C4-2B (cell line): ENCODE data around the gene FOXD2.

Experiments
- H3K27ac ChIP-seq: fragments of 450-650 bp; 2 replicates; pipeline ENCODE4 v1.5.1; 2017
- ZFX ChIP-seq: fragments of 450-650 bp; IDR thresholded peaks from 2 replicates; pipeline ENCODE4 v1.6.1; 2017
- TF ChIP-seq, protein P1 (sequence below): fragments of 450-650 bp; conservative IDR thresholded peaks from 2 replicates; pipeline ENCODE4 v1.5.1; 2017; ENCODE audit warnings: mild to moderate bottlenecking

Gene FOXD2

GRCh38 chr1:47407481-47407880 lies 30.4 kb upstream of the FOXD2 start:
- no peak overlapping the region for H3K27ac ChIP-seq
- TF ChIP-seq, protein P1, sequence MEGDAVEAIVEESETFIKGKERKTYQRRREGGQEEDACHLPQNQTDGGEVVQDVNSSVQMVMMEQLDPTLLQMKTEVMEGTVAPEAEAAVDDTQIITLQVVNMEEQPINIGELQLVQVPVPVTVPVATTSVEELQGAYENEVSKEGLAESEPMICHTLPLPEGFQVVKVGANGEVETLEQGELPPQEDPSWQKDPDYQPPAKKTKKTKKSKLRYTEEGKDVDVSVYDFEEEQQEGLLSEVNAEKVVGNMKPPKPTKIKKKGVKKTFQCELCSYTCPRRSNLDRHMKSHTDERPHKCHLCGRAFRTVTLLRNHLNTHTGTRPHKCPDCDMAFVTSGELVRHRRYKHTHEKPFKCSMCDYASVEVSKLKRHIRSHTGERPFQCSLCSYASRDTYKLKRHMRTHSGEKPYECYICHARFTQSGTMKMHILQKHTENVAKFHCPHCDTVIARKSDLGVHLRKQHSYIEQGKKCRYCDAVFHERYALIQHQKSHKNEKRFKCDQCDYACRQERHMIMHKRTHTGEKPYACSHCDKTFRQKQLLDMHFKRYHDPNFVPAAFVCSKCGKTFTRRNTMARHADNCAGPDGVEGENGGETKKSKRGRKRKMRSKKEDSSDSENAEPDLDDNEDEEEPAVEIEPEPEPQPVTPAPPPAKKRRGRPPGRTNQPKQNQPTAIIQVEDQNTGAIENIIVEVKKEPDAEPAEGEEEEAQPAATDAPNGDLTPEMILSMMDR, result no peak
- no peak for TF ChIP-seq ZFX

DNA sequence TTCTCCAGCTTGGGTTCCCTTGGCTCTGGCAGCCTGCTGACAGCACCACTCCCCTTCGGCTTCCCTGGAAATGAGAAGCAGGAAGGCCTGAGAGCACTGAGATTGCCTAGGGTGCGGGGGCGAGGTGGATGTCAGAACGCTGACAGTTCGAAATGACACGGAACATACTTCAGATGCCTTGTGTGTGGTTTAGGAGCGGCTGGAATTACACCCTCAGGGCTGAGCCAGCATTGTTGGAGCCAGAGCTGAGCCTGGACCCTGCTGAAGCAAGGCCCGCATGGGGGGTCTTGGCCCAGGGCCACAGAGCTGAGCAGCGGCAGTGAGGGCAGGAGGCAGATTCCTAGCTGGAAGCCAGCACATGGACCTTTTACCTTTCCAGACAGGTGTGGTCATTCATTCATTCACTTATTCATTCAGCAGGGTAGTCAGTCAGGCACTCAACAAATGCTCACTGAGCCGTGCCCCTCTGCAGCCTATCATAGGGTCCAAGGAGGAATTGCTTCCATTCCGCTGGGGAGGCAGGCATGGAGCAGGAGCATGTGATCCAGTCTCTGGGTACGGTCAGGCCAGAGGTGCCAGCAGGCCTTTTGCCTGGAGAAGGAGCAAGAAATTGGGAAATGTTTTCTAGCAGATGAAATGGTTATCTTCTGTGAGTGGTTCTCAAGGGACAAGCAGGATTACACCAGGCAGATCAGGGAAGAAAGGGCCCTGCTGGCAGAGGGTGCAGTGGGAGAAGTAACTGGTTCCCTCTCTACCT lies 28.4 kb upstream of the FOXD2 start:
- no peak for TF ChIP-seq ZFX
- TF ChIP-seq, protein P1, result no peak
- H3K27ac ChIP-seq, result no peak overlapping the region

- no peak for TF ChIP-seq ZFX
- TF ChIP-seq, protein P1, result no peak
- no peak overlapping the region for H3K27ac ChIP-seq
Observed at GRCh38 chr1:47410068-47410455, 27.8 kb upstream of the FOXD2 start.

DNA sequence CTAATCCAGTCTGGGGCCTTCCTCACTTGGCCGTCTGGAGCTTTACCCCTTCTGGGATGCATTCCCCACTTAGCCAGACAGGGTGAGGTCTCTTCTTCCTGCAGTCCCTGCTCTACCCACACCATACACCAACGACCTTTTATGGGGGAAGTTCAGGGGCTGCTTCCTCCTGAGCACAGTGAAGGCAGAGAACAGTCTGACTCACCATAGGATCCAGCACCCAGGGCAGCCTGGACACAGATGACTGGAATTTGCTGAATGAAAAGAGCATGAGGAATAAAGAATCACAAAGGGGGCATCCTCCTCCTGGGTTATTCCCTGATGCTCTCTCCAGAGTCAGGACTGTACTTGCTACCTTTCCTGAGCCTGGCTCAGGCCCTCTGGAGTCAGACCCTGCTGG lies 26.4 kb upstream of the FOXD2 start:
- H3K27ac ChIP-seq, result no peak overlapping the region
- TF ChIP-seq, protein P1, result no peak
- no peak for TF ChIP-seq ZFX

- TF ChIP-seq, protein P1, result no peak
- no peak for TF ChIP-seq ZFX
- no peak overlapping the region for H3K27ac ChIP-seq
Observed at GRCh38 chr1:47412437-47412836, 25.4 kb upstream of the FOXD2 start.

DNA sequence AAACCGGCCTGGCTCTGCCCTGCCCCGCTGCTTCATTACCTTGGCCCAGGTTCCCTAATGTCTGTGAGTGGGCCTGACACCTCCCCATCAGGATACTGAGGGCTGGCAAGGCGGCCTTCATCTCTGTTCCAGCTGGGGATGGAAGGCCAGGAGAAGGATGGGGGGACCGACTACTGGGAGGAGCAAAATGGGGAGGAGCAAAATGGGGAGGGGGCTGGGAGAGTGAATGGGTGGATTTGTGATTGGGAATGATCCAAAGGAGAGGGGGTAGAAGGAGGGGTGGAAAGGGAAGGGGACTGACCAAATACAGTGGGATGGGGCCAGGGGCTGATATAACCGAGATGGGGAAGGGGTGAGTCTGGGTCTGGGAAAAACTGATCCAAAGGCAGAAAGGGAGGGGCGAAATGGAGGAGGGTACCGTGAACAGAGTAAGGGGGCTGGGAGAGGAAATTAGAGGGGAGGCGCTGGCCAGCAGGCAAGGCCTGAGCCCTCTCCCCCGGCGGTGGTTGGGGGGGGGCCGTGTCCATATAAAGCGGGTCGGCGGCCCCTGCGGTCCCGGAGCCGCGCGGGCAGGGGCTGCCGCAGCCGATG lies 22.0 kb upstream of the FOXD2 start, which contains the start of gene FOXE3:
FOXE3 (plus strand) TSS at position 558 of the 591 bp plus-strand sequence; CDS start at position 589, 31 bp downstream.
- TF ChIP-seq ZFX, result no peak
- TF ChIP-seq, protein P1, result no peak
- H3K27ac ChIP-seq, result no peak within 1 kb of the TSS

DNA sequence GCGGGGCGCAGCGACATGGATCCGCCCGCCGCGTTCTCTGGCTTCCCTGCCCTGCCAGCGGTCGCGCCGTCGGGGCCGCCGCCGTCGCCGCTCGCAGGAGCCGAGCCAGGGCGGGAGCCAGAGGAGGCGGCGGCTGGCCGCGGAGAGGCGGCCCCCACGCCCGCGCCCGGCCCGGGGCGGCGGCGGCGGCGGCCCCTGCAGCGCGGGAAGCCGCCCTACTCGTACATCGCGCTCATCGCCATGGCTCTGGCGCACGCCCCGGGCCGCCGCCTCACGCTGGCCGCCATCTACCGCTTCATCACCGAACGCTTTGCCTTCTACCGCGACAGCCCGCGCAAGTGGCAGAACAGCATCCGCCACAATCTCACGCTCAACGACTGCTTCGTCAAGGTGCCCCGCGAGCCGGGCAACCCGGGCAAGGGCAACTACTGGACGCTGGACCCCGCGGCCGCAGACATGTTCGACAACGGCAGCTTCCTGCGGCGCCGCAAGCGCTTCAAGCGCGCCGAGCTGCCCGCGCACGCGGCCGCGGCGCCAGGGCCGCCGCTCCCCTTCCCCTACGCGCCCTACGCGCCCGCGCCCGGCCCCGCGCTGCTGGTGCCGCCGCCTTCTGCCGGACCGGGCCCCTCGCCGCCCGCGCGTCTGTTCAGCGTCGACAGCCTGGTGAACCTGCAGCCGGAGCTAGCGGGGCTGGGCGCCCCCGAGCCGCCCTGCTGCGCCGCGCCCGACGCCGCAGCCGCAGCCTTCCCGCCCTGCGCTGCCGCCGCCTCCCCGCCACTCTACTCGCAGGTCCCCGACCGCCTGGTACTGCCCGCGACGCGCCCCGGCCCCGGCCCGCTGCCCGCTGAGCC lies 21.3 kb upstream of the FOXD2 start:
- no peak overlapping the region for H3K27ac ChIP-seq
- no peak for TF ChIP-seq ZFX
- TF ChIP-seq, protein P1, result no peak
